Neuronal stem cell (in vitro differentiated cells): ENCODE measurements around the gene ITGA7.
A peak's percentile ranks its signal among the peaks of the same experiment; 100 is the strongest.

Source experiments
- DNase-seq: peaks from one replicate; pipeline ENCODE4 v3.0.0-alpha.2; 2013; ENCODE audit warnings: low spot score
- H2AFZ ChIP-seq: one replicate; pipeline ENCODE4 v1.6.1; 2013; ENCODE audit warnings: mild to moderate bottlenecking, low read length, inconsistent platforms
- H2AK5ac ChIP-seq: 2 replicates; pipeline ENCODE4 v1.6.1; 2013; ENCODE audit warnings: low read depth, mild to moderate bottlenecking, inconsistent platforms, low read length, moderate library complexity, mixed read lengths
- H2BK120ac ChIP-seq: 2 replicates; pipeline ENCODE4 v1.6.1; 2013; ENCODE audit warnings: low read depth, mild to moderate bottlenecking, inconsistent platforms, low read length, moderate library complexity, mixed read lengths
- H2BK12ac ChIP-seq: one replicate; pipeline ENCODE4 v1.6.1; 2013; ENCODE audit warnings: low read length, inconsistent platforms
- H2BK15ac ChIP-seq: 2 replicates; pipeline ENCODE4 v1.6.1; 2013; ENCODE audit warnings: mild to moderate bottlenecking, low read length, inconsistent platforms, mixed read lengths
- H2BK5ac ChIP-seq: one replicate; pipeline ENCODE4 v1.6.1; 2013; ENCODE audit warnings: inconsistent platforms, mild to moderate bottlenecking, low read length, moderate library complexity
- H3K14ac ChIP-seq: one replicate; pipeline ENCODE4 v1.6.1; 2013; ENCODE audit warnings: low read length, inconsistent platforms
- H3K18ac ChIP-seq: 2 replicates; pipeline ENCODE4 v1.6.1; 2013; ENCODE audit warnings: low read length, inconsistent platforms
- H3K23ac ChIP-seq: 2 replicates; pipeline ENCODE4 v1.6.1; 2013; ENCODE audit warnings: low read depth, mild to moderate bottlenecking, mixed read lengths, low read length, inconsistent platforms; ENCODE audit not compliant: poor library complexity
- H3K27ac ChIP-seq: replicated peaks from 3 replicates; pipeline ENCODE4 v1.5.1; 2013; ENCODE audit warnings: low read length, inconsistent platforms
- H3K27me3 ChIP-seq, 3 experiments: 2 replicates each; pipeline ENCODE4 v1.6.1; 2013; ENCODE audit warnings: low read length in 3 of 3, mild to moderate bottlenecking in 2 of 3, inconsistent platforms in 1 of 3, low read depth in 1 of 3, mixed read lengths in 1 of 3, moderate library complexity in 1 of 3; ENCODE audit not compliant: control insufficient read depth in 3 of 3, insufficient read depth in 3 of 3
- H3K36me3 ChIP-seq, 2 donors: replicated peaks in 1 of 2; 2 replicates each; pipeline ENCODE4 v1.6.1; 2013; ENCODE audit warnings: low read length in 2 of 2; ENCODE audit not compliant: control insufficient read depth in 2 of 2, insufficient read depth in 2 of 2
- H3K4ac ChIP-seq: 2 replicates; pipeline ENCODE4 v1.6.1; 2013; ENCODE audit warnings: inconsistent platforms, mild to moderate bottlenecking, low read length, moderate library complexity
- H3K4me1 ChIP-seq, 2 donors: 1 replicate in 1 of 2; 2 replicates in 1 of 2; pipeline ENCODE4 v1.6.1; 2013; ENCODE audit warnings: low read length in 2 of 2, low read depth in 1 of 2; ENCODE audit not compliant: control insufficient read depth in 2 of 2, insufficient read depth in 1 of 2
- H3K4me2 ChIP-seq: one replicate; pipeline ENCODE4 v1.6.1; 2013; ENCODE audit warnings: mild to moderate bottlenecking, low read length, inconsistent platforms; ENCODE audit not compliant: insufficient read depth, poor library complexity, severe bottlenecking
- H3K4me3 ChIP-seq, 2 donors: 2 replicates each; pipeline ENCODE4 v1.5.1; 2013; ENCODE audit warnings: low read length in 2 of 2, mild to moderate bottlenecking in 2 of 2, inconsistent platforms in 1 of 2, moderate library complexity in 1 of 2
- H3K79me1 ChIP-seq: one replicate; pipeline ENCODE4 v1.6.1; 2013; ENCODE audit warnings: low read depth, mild to moderate bottlenecking, inconsistent platforms, low read length, moderate library complexity
- H3K9ac ChIP-seq: one replicate; pipeline ENCODE4 v1.6.1; 2013; ENCODE audit warnings: mild to moderate bottlenecking, low read depth, low read length, inconsistent platforms; ENCODE audit not compliant: poor library complexity
- H3K9me3 ChIP-seq, 2 donors: replicated peaks in 1 of 2; 2 replicates each; pipeline versions ENCODE3 to v1.6.1; 2013; ENCODE audit warnings: low read length in 2 of 2, mild to moderate bottlenecking in 2 of 2, inconsistent platforms in 1 of 2, low read depth in 1 of 2, mixed read lengths in 1 of 2, moderate library complexity in 1 of 2; ENCODE audit not compliant: control insufficient read depth in 2 of 2, insufficient read depth in 1 of 2
- H4K8ac ChIP-seq: one replicate; pipeline ENCODE4 v1.6.1; 2013; ENCODE audit warnings: low read depth, mild to moderate bottlenecking, inconsistent platforms, low read length, moderate library complexity
- H4K91ac ChIP-seq: one replicate; pipeline ENCODE4 v1.6.1; 2013; ENCODE audit warnings: low read length, low read depth, mild to moderate bottlenecking, inconsistent platforms; ENCODE audit not compliant: poor library complexity
- WGBS, 2 donors: extraction: QIAGEN DNeasy Blood & Tissue Kit; methylation state at CpG; one replicate each; pipeline ENCODE4 v1.1.7; 2013; ENCODE audit warnings: missing lambda C conversion rate in 2 of 2, mixed read lengths in 1 of 2; ENCODE audit not compliant: insufficient read length in 2 of 2, insufficient replicate concordance in 1 of 2; ENCODE audit errors: extremely low coverage in 2 of 2; 5-methylcytosine and 5-hydroxymethylcytosine counted together

The ITGA7 gene

DNA sequence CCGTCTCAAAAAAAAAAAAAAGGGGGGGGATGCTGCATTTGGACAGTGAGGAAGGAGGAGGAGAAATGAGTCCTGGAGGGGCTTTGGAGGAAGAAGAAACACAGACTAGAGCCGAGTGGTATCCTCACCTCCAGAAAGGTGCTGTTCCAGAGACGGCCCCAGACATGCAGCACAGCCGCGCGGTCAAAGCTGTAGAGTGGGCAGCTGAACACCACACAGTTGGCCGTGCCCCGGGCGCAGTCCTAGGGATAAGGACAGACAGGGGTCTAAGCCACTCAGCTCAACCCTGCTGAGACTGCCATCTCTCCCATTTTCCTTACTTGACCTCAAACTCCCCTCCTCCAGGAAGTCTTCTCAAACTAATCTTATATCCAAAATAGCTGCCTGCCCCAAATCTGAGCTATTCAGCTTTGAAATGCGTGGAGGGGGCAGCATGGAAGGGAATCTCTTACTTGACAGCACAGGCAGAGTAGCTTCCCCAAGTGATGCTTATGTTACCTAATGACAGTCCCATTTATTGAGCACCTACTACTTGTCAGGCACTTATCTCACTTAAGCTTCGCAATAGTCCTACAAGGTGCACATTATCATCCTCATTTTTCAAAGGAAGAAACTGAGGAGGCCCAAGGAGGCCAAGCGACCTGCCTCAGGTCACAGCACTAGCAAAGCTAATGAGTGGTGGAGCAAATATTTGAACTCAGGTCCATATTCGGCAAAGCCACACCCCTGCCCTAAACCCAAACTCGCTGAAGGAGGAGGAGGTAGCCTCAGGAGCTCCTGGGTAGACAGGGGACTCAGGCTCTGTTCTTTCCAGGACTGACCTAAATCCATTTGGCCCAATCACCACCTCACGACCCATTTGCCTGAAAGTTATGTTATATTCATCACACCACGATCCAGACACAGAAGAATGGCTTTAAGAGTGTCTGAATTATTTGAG is 18.7 kb downstream of the ITGA7 start:
- H3K79me1 ChIP-seq = no peaks in the 10 kb centered on the region
- WGBS, 2 donors = no CpG with 5 or more reads among the region's 16 CpGs
- H3K14ac ChIP-seq = no peak overlapping the region
- H2BK15ac ChIP-seq = no peak overlapping the region
- H2BK12ac ChIP-seq = no peak overlapping the region
- H3K4me2 ChIP-seq = no peak overlapping the region
- no peak overlapping the region for H3K27ac ChIP-seq
- DNase-seq = no peak
- H3K9ac ChIP-seq = no peak overlapping the region
- no peak overlapping the region for H3K4me3 ChIP-seq
- no peak overlapping the region for H3K18ac ChIP-seq
- H3K36me3 ChIP-seq = peaks cover 18 to 33% of the 10 kb centered on the region in 2 donors
- H3K9me3 ChIP-seq = peaks cover 0 to 2% of the 10 kb centered on the region in 2 donors
- no peaks in the 10 kb centered on the region for H3K27me3 ChIP-seq
- H3K4me1 ChIP-seq = no peaks in the 10 kb centered on the region
- no peak overlapping the region for H4K91ac ChIP-seq
- no peak overlapping the region for H2BK120ac ChIP-seq
- H3K23ac ChIP-seq = no peak overlapping the region
- H2BK5ac ChIP-seq = no peak overlapping the region
- no peak overlapping the region for H2AK5ac ChIP-seq
- no peak overlapping the region for H2AFZ ChIP-seq
- no peak overlapping the region for H3K4ac ChIP-seq
- H4K8ac ChIP-seq = no peak overlapping the region

GRCh38 chr12:55687746-55688145 is 20.0 kb downstream of the ITGA7 start:
- Histone ChIP-seq H2BK120ac (no peak overlapping the region), H3K18ac (no peak overlapping the region), H2BK15ac (no peak overlapping the region), H2AK5ac (no peak overlapping the region), H2BK12ac (no peak overlapping the region), H2BK5ac (no peak overlapping the region), H3K27ac (no peak overlapping the region), H2AFZ (no peak overlapping the region), H3K4me2 (no peak overlapping the region), H4K91ac (no peak overlapping the region), H3K14ac (no peak overlapping the region), H3K79me1 (no peaks in the 10 kb centered on the region), H3K9ac (no peak overlapping the region), H3K9me3 (peaks cover 0 to 2% of the 10 kb centered on the region in 2 donors), H3K23ac (no peak overlapping the region), H3K27me3 (no peaks in the 10 kb centered on the region), H3K4me3 (no peak overlapping the region), H3K4me1 (no peaks in the 10 kb centered on the region), H3K36me3 (peaks cover 18 to 24% of the 10 kb centered on the region in 2 donors), H3K4ac (no peak overlapping the region), H4K8ac (no peak overlapping the region)
- DNase-seq = no peak

- no peak overlapping the region for H3K14ac ChIP-seq
- peaks cover 0 to 2% of the 10 kb centered on the region in 2 donors for H3K9me3 ChIP-seq
- no peak overlapping the region for H3K27ac ChIP-seq
- H3K4ac ChIP-seq = no peak overlapping the region
- no peak overlapping the region for H2AK5ac ChIP-seq
- no peaks in the 10 kb centered on the region for H3K27me3 ChIP-seq
- peaks cover 2% of the 10 kb centered on the region for H3K79me1 ChIP-seq
- H3K36me3 ChIP-seq = peaks cover 15 to 17% of the 10 kb centered on the region in 2 donors
- DNase-seq = no peak
- H3K4me1 ChIP-seq = peaks cover 2 to 7% of the 10 kb centered on the region in 2 donors
- no peak overlapping the region for H3K18ac ChIP-seq
- no peak overlapping the region for H2BK5ac ChIP-seq
- H2BK12ac ChIP-seq = no peak overlapping the region
- H3K23ac ChIP-seq = no peak overlapping the region
- H2AFZ ChIP-seq = no peak overlapping the region
- no peak overlapping the region for H2BK120ac ChIP-seq
- H3K4me3 ChIP-seq = no peak overlapping the region
- WGBS, 2 donors = no CpG with 5 or more reads among the region's 9 CpGs
- H3K9ac ChIP-seq = no peak overlapping the region
- H3K4me2 ChIP-seq = no peak overlapping the region
- no peak overlapping the region for H4K8ac ChIP-seq
- no peak overlapping the region for H4K91ac ChIP-seq
- H2BK15ac ChIP-seq = no peak overlapping the region
These were observed 21.2 kb downstream of the ITGA7 start for GRCh38 chr12:55686366-55687010.

GRCh38 chr12:55685671-55686070 is 22.0 kb downstream of the ITGA7 start:
- DNase-seq = no peak
- Histone ChIP-seq H3K23ac (no peak overlapping the region), H3K4me2 (no peak overlapping the region), H3K9me3 (peaks cover 0 to 2% of the 10 kb centered on the region in 2 donors), H3K27me3 (no peaks in the 10 kb centered on the region), H2BK15ac (no peak overlapping the region), H4K8ac (no peak overlapping the region), H3K4ac (no peak overlapping the region), H3K4me1 (peaks cover 2 to 10% of the 10 kb centered on the region in 2 donors), H3K18ac (no peak overlapping the region), H4K91ac (no peak overlapping the region), H2AK5ac (no peak overlapping the region), H2AFZ (no peak overlapping the region), H3K27ac (no peak overlapping the region), H3K36me3 (peaks cover 12 to 17% of the 10 kb centered on the region in 2 donors), H2BK120ac (no peak overlapping the region), H2BK12ac (no peak overlapping the region), H3K4me3 (peak overlapping the region in 1 of 2 donors; percentile 67), H3K9ac (no peak overlapping the region), H3K79me1 (peaks cover 2% of the 10 kb centered on the region), H3K14ac (no peak overlapping the region), H2BK5ac (no peak overlapping the region)
- no CpG with 5 or more reads among the region's 5 CpGs for WGBS, 2 donors
